HepG2 (cell line): ENCODE data around the gene RAPGEF2.

Source experiments
- NFYB ChIP-seq: sonication (generic); formaldehyde crosslinking; IDR thresholded peaks from 2 replicates; pipeline ENCODE4 v1.4.0; 2020; ENCODE audit warnings: missing genetic modification reagents
- SOX5 ChIP-seq: IDR thresholded peaks from 2 replicates; pipeline ENCODE4 v1.6.1; 2016; ENCODE audit warnings: borderline replicate concordance
- ZNF234 ChIP-seq: sonication (generic); formaldehyde crosslinking; conservative IDR thresholded peaks from 2 replicates; pipeline ENCODE4 v1.5.1; 2020; ENCODE audit warnings: mild to moderate bottlenecking, missing genetic modification reagents
- ZNF350 ChIP-seq: sonication (generic); formaldehyde crosslinking; IDR thresholded peaks from 2 replicates; pipeline ENCODE4 v1.4.0; 2020; ENCODE audit warnings: mild to moderate bottlenecking, low read depth, missing genetic modification reagents, borderline replicate concordance
- ZSCAN22 ChIP-seq: sonication (generic); formaldehyde crosslinking; IDR thresholded peaks from 2 replicates; pipeline ENCODE4 v1.4.0; 2020; ENCODE audit warnings: mild to moderate bottlenecking, missing genetic modification reagents
- TF ChIP-seq, protein P1 (sequence below): sonication (generic); formaldehyde crosslinking; IDR thresholded peaks from 2 replicates; pipeline ENCODE4 v1.5.0; 2020; ENCODE audit warnings: mild to moderate bottlenecking, missing genetic modification reagents, moderate library complexity
- TF ChIP-seq, protein P2 (sequence below): IDR thresholded peaks from 2 replicates; pipeline ENCODE4 v1.6.1; 2012; ENCODE audit warnings: inconsistent platforms

DNA sequence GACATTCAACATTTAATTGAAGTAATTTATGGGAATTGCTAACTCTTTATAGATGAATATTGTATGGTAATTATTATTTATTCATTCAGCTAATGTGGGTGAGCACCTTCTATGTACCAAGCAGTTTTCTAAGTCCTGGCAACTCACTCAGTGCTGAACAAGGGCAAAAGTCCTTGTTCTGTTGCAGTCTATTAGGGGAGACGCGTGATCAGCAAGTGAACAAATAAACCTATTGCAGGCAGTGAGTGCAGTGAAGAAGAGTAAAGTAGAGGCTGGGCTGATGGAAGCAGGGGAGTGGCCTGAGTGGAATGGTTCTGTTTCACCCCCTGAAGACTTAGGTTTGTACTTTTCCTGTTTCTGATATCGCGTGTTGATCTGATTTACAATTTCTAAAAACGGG lies 214.3 kb downstream of the RAPGEF2 start:
- TF ChIP-seq, protein P1, sequence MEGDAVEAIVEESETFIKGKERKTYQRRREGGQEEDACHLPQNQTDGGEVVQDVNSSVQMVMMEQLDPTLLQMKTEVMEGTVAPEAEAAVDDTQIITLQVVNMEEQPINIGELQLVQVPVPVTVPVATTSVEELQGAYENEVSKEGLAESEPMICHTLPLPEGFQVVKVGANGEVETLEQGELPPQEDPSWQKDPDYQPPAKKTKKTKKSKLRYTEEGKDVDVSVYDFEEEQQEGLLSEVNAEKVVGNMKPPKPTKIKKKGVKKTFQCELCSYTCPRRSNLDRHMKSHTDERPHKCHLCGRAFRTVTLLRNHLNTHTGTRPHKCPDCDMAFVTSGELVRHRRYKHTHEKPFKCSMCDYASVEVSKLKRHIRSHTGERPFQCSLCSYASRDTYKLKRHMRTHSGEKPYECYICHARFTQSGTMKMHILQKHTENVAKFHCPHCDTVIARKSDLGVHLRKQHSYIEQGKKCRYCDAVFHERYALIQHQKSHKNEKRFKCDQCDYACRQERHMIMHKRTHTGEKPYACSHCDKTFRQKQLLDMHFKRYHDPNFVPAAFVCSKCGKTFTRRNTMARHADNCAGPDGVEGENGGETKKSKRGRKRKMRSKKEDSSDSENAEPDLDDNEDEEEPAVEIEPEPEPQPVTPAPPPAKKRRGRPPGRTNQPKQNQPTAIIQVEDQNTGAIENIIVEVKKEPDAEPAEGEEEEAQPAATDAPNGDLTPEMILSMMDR (CRISPR knock-in tag) = no peak
- TF ChIP-seq SOX5 (no peak), ZNF234 (CRISPR knock-in tag) (no peak), ZSCAN22 (CRISPR knock-in tag) (no peak), NFYB (CRISPR knock-in tag) (no peak), ZNF350 (CRISPR knock-in tag) (no peak)
- TF ChIP-seq, protein P2, sequence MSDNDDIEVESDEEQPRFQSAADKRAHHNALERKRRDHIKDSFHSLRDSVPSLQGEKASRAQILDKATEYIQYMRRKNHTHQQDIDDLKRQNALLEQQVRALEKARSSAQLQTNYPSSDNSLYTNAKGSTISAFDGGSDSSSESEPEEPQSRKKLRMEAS = no peak
